Measurements from ENCODE around the gene PRPH2. TPM values are rescaled to one million over a fixed set of nuclear protein-coding genes. Genes with fewer than 3 reads are reported as not detected.

PRPH2 gene
- total and polyA plus RNA-seq, 2 of the 13 experiments (the other 11 are each of a cell fraction or from before 2014, with no cell fraction given): 0.03 to 0.04 TPM

GRCh38 chr6:42745640-42746462, 23.5 kb upstream of the PRPH2 start, which contains the start of gene TBCC (continued):
- TF ChIP-seq ZIK1 (CRISPR knock-in tag; IDR thresholded peaks at IDR 0.05; ENCODE audit: borderline replicate concordance, low read depth) (0 out of 2 replicates have a peak, but pooled peaks have one; percentile 41), ZNF574 (CRISPR knock-in tag; IDR thresholded peaks at IDR 0.05) (peak; percentile 82), SIX1 (CRISPR knock-in tag; IDR thresholded peaks at IDR 0.05; ENCODE audit: borderline replicate concordance) (no peak), PRMT3 (CRISPR knock-in tag; IDR thresholded peaks at IDR 0.05; ENCODE audit: borderline replicate concordance, low read depth) (no peak), ZNF331 (CRISPR knock-in tag; IDR thresholded peaks at IDR 0.05) (peak; percentile 50; the same call in 1 of the 2 replicates), GATA4 (IDR thresholded peaks at IDR 0.05; ENCODE audit: borderline replicate concordance, low read depth) (0 out of 2 replicates have a peak, but pooled peaks have one; percentile 45), BCL6 (CRISPR knock-in tag; IDR thresholded peaks at IDR 0.05) (peak; percentile 39; the same call in 1 of the 2 replicates), HOXA5 (CRISPR knock-in tag; IDR thresholded peaks at IDR 0.05) (peak; percentile 24; the same call in 1 of the 2 replicates), ZNF678 (CRISPR knock-in tag; IDR thresholded peaks at IDR 0.05) (0 out of 2 replicates have a peak, but pooled peaks have one; percentile 50), ZNF547 (CRISPR knock-in tag; IDR thresholded peaks at IDR 0.05) (peak; percentile 92), THYN1 (CRISPR knock-in tag; IDR thresholded peaks at IDR 0.05; ENCODE audit: borderline replicate concordance, low read depth) (no peak), ZNF766 (CRISPR knock-in tag; IDR thresholded peaks at IDR 0.05; ENCODE audit: borderline replicate concordance) (peak; percentile 83; the same call in 1 of the 2 replicates)
- TF ChIP-seq, protein P1, sequence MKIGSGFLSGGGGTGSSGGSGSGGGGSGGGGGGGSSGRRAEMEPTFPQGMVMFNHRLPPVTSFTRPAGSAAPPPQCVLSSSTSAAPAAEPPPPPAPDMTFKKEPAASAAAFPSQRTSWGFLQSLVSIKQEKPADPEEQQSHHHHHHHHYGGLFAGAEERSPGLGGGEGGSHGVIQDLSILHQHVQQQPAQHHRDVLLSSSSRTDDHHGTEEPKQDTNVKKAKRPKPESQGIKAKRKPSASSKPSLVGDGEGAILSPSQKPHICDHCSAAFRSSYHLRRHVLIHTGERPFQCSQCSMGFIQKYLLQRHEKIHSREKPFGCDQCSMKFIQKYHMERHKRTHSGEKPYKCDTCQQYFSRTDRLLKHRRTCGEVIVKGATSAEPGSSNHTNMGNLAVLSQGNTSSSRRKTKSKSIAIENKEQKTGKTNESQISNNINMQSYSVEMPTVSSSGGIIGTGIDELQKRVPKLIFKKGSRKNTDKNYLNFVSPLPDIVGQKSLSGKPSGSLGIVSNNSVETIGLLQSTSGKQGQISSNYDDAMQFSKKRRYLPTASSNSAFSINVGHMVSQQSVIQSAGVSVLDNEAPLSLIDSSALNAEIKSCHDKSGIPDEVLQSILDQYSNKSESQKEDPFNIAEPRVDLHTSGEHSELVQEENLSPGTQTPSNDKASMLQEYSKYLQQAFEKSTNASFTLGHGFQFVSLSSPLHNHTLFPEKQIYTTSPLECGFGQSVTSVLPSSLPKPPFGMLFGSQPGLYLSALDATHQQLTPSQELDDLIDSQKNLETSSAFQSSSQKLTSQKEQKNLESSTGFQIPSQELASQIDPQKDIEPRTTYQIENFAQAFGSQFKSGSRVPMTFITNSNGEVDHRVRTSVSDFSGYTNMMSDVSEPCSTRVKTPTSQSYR (CRISPR knock-in tag; IDR thresholded peaks at IDR 0.05; ENCODE audit: borderline replicate concordance): peak; percentile 9; the same call in 1 of the 2 replicates
- TF ChIP-seq, protein P2, sequence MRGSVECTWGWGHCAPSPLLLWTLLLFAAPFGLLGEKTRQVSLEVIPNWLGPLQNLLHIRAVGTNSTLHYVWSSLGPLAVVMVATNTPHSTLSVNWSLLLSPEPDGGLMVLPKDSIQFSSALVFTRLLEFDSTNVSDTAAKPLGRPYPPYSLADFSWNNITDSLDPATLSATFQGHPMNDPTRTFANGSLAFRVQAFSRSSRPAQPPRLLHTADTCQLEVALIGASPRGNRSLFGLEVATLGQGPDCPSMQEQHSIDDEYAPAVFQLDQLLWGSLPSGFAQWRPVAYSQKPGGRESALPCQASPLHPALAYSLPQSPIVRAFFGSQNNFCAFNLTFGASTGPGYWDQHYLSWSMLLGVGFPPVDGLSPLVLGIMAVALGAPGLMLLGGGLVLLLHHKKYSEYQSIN (CRISPR knock-in tag; IDR thresholded peaks at IDR 0.05; ENCODE audit: borderline replicate concordance): no peak
- TF ChIP-seq, protein P3, sequence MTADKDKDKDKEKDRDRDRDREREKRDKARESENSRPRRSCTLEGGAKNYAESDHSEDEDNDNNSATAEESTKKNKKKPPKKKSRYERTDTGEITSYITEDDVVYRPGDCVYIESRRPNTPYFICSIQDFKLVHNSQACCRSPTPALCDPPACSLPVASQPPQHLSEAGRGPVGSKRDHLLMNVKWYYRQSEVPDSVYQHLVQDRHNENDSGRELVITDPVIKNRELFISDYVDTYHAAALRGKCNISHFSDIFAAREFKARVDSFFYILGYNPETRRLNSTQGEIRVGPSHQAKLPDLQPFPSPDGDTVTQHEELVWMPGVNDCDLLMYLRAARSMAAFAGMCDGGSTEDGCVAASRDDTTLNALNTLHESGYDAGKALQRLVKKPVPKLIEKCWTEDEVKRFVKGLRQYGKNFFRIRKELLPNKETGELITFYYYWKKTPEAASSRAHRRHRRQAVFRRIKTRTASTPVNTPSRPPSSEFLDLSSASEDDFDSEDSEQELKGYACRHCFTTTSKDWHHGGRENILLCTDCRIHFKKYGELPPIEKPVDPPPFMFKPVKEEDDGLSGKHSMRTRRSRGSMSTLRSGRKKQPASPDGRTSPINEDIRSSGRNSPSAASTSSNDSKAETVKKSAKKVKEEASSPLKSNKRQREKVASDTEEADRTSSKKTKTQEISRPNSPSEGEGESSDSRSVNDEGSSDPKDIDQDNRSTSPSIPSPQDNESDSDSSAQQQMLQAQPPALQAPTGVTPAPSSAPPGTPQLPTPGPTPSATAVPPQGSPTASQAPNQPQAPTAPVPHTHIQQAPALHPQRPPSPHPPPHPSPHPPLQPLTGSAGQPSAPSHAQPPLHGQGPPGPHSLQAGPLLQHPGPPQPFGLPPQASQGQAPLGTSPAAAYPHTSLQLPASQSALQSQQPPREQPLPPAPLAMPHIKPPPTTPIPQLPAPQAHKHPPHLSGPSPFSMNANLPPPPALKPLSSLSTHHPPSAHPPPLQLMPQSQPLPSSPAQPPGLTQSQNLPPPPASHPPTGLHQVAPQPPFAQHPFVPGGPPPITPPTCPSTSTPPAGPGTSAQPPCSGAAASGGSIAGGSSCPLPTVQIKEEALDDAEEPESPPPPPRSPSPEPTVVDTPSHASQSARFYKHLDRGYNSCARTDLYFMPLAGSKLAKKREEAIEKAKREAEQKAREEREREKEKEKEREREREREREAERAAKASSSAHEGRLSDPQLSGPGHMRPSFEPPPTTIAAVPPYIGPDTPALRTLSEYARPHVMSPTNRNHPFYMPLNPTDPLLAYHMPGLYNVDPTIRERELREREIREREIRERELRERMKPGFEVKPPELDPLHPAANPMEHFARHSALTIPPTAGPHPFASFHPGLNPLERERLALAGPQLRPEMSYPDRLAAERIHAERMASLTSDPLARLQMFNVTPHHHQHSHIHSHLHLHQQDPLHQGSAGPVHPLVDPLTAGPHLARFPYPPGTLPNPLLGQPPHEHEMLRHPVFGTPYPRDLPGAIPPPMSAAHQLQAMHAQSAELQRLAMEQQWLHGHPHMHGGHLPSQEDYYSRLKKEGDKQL (CRISPR knock-in tag; IDR thresholded peaks at IDR 0.05; ENCODE audit: low read depth): no peak
